ENCODE measurements around the gene CD1B. TPM values are rescaled to one million over a fixed set of nuclear protein-coding genes. Genes with fewer than 3 reads are reported as not detected.
"Not testable (repeated sequence)": the region's sequence is repeated elsewhere in the genome, so short reads cannot be mapped to it uniquely, and the experiment has no call there.

Gene CD1B
- polyA plus RNA-seq (ENCODE audit: insufficient read depth in 1 of 5, insufficient read length in 5 of 5, low replicate concordance in 1 of 5): not detected
- long read RNA-seq, donor 1: 0 reads
- long read RNA-seq, donor 2: 0 reads
- long read RNA-seq, donor 3: 0 reads
- long read RNA-seq, donor 4: 0 reads
- long read RNA-seq, donor 5: 0 reads
- long read RNA-seq, donor 6: 0 reads
- long read RNA-seq, donor 7, partial matches to known transcripts: 0 of 1 reads
- long read RNA-seq, donor 7, other reads (novel, unspliced or antisense): 0 of 1 reads
- long read RNA-seq, donor 8: 0 reads

GRCh38 chr1:158331481-158332150, at the start of gene CD1B:
Gene CD1B (minus strand): TSS chr1:158331531. CDS start chr1:158331423, 108 bp downstream.
- DNase-seq: no peak

GRCh38 chr1:158374860-158375259, 43.5 kb upstream of the CD1B start:
- DNase-seq: no peak

- not testable (repeated sequence) for DNase-seq
These were observed 42.8 kb upstream of the CD1B start for GRCh38 chr1:158374101-158374500.

GRCh38 chr1:158371188-158371953, 40.0 kb upstream of the CD1B start:
- no peak for DNase-seq

GRCh38 chr1:158366783-158367182, 35.5 kb upstream of the CD1B start:
- no peak for DNase-seq

- DNase-seq: no peak
These were observed 31.6 kb upstream of the CD1B start for GRCh38 chr1:158362941-158363340.

GRCh38 chr1:158362482-158362881, 31.2 kb upstream of the CD1B start:
- DNase-seq: no peak

GRCh38 chr1:158357441-158357840, 26.1 kb upstream of the CD1B start:
- DNase-seq: no peak

GRCh38 chr1:158356616-158357015, 25.3 kb upstream of the CD1B start:
- no peak for DNase-seq

- no peak for DNase-seq
These were observed 24.5 kb upstream of the CD1B start for GRCh38 chr1:158355773-158356285.

GRCh38 chr1:158354255-158354654, 22.9 kb upstream of the CD1B start:
- DNase-seq: no peak

- DNase-seq: no peak
These were observed 22.2 kb upstream of the CD1B start, which contains the start of gene CD1E for GRCh38 chr1:158353303-158354075. Gene CD1E (plus strand): TSS chr1:158353894. CDS start chr1:158353989, 95 bp downstream.

GRCh38 chr1:158348946-158349345, 17.6 kb upstream of the CD1B start:
- DNase-seq: not testable (repeated sequence)

GRCh38 chr1:158336413-158336812, 5.1 kb upstream of the CD1B start:
- DNase-seq: not testable (repeated sequence)

GRCh38 chr1:158335213-158335532, 3.8 kb upstream of the CD1B start:
- DNase-seq: no peak

- no peak for DNase-seq
These were observed 3.3 kb upstream of the CD1B start for GRCh38 chr1:158334526-158335212.

- no peak for DNase-seq
These were observed 2.2 kb upstream of the CD1B start for GRCh38 chr1:158333405-158334155.

GRCh38 chr1:158331106-158331425, 265 bp downstream of the CD1B start:
- no peak for DNase-seq

- no peak for DNase-seq
These were observed 783 bp downstream of the CD1B start for GRCh38 chr1:158330391-158331105.

GRCh38 chr1:158329733-158330132, 1.6 kb downstream of the CD1B start:
- DNase-seq: no peak
